Activated CD4-positive, alpha-beta T cell treated with anti-CD3 and anti-CD28 coated beads for 36 hours (primary cell): ENCODE measurements around the gene ECHS1. TPM values are rescaled to one million over a fixed set of nuclear protein-coding genes. Genes with fewer than 3 reads are reported as not detected.

Experiments used
- ATAC-seq: fragments of 200-7000 bp; cut with Tn5 transposase; one replicate; pipeline ENCODE4 v1.10.0; 2021; ENCODE audit warnings: mild to moderate bottlenecking, moderate library complexity
- CTCF ChIA-PET: fragments of 350-600 bp; sonication (Branson Sonifier 250); formaldehyde crosslinking; loops from one replicate; lab custom pipeline; 2021; ENCODE audit warnings: antibody characterized with exemption; lab: Charles Lee
- POLR2A ChIA-PET: fragments of 350-600 bp; sonication (Branson Sonifier 250); formaldehyde crosslinking; loops from one replicate; lab custom pipeline; 2021; ENCODE audit warnings: antibody characterized with exemption, inconsistent platforms; lab: Charles Lee
- DNase-seq: peaks from one replicate; pipeline ENCODE4 v3.0.0-alpha.2; 2020
- H3K27ac Mint-ChIP-seq: one replicate; pipeline ENCODE4 v1.8.0; 2021; ENCODE audit warnings: mixed read lengths
- H3K27me3 Mint-ChIP-seq: one replicate; pipeline ENCODE4 v1.8.0; 2021; ENCODE audit warnings: mixed read lengths
- H3K36me3 Mint-ChIP-seq: one replicate; pipeline ENCODE4 v1.8.0; 2021; ENCODE audit warnings: low read depth, mixed read lengths
- H3K4me1 Mint-ChIP-seq: one replicate; pipeline ENCODE4 v1.8.0; 2021; ENCODE audit warnings: mixed read lengths
- H3K4me3 Mint-ChIP-seq: one replicate; pipeline ENCODE4 v1.8.0; 2021; ENCODE audit warnings: mild to moderate bottlenecking, moderate library complexity, mixed read lengths
- H3K9me3 Mint-ChIP-seq: one replicate; pipeline ENCODE4 v1.8.0; 2021; ENCODE audit warnings: low read depth, mixed read lengths
- intact Hi-C, 2 experiments: fragments of 100-400 bp; cut with DNase I in 1 of 2; cut with micrococcal nuclease in 1 of 2; formaldehyde crosslinking; loops; one replicate each; pipeline versions ENCODE4 v1.14.2 to v1.15.1; 2022 to 2024; cut with DNase I, micrococcal nuclease
- total RNA-seq, 2 experiments: library from RNA; stranded (reverse); gene quantifications; one replicate each; pipeline ENCODE4 v1.2.3, GENCODE V29; 2021

ECHS1 gene
- total RNA-seq, 2 experiments from 2014 or later, result 42.0 to 56.7 TPM

DNA sequence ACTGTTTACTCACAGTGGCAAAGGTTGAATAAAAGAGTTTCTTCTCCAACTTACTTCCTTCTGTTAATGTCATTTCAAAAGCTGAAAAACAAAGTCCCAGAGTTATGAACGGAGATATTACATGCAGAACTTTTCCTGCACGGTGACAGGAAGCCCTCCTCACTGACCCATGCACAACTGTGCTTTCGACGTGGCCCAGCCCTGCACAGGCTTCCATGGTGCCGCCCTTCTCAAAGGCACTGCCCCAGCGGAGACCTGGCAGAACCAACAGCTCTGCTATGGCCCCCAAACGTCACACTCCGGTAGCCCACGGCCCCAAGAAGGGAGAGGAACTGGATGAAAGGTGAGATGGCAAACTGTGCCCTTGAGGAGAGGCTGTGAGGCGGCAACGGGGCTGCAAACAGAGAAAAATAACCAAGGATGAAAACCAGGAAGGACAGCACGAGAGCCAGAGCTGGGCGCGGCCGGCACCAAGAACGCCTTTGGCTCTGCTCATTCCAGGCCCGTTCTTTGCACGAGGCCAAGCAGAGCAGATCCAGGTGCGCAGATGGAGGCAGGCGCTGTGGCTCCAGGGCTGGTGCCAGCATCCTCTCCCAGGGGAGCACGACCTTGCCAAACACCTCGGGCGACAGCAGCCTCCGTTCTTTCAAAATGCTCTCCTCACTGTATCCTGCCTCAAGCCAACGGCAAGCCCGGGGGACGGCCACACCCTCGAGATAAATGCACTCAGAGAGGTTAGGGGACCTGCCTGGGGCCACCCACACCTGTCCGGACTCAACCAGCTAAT lies 8.3 kb downstream of the ECHS1 start:
- H3K9me3 Mint-ChIP-seq, result no peaks in the 10 kb centered on the region
- H3K4me3 Mint-ChIP-seq, result no peak overlapping the region
- ATAC-seq (no peak), DNase-seq (no peak)
- ChIA-PET POLR2A (no interaction called here), CTCF (interaction anchor here (1.0 to 1.5 kb wide), 2 partner anchors 35 to 52 kb away, joined by 3 to 4 read pairs; no protein-coding TSS in a partner anchor)
- H3K4me1 Mint-ChIP-seq, result peaks cover 6% of the 10 kb centered on the region
- no peaks in the 10 kb centered on the region for H3K27me3 Mint-ChIP-seq
- peaks cover 18% of the 10 kb centered on the region for H3K36me3 Mint-ChIP-seq
- intact Hi-C loops, result no loop called here
- no peak overlapping the region for H3K27ac Mint-ChIP-seq

- Mint-ChIP-seq H3K4me1 (peaks cover 3% of the 10 kb centered on the region), H3K4me3 (no peak overlapping the region), H3K36me3 (peaks cover 8% of the 10 kb centered on the region), H3K27ac (no peak overlapping the region), H3K9me3 (no peaks in the 10 kb centered on the region), H3K27me3 (no peaks in the 10 kb centered on the region)
- POLR2A ChIA-PET, result no interaction called here
- CTCF ChIA-PET, result no interaction called here
- DNase-seq (no peak), ATAC-seq (no peak)
- intact Hi-C loops, result no loop called here
Measured at GRCh38 chr10:133362846-133363245, 10.3 kb downstream of the ECHS1 start.

GRCh38 chr10:133361773-133362441 lies 11.2 kb downstream of the ECHS1 start:
- Mint-ChIP-seq H3K4me3 (no peak overlapping the region), H3K36me3 (peaks cover 7% of the 10 kb centered on the region), H3K4me1 (peaks cover 3% of the 10 kb centered on the region), H3K27ac (no peak overlapping the region), H3K9me3 (no peaks in the 10 kb centered on the region), H3K27me3 (no peaks in the 10 kb centered on the region)
- intact Hi-C loops, result no loop called here
- ChIA-PET POLR2A (interaction anchor here (0.9 kb wide), 1 partner anchor 9 kb away, joined by 3 read pairs; no protein-coding TSS in a partner anchor), CTCF (interaction anchor here (1.9 kb wide), 1 partner anchor 32 kb away, joined by 9 read pairs; no protein-coding TSS in a partner anchor)
- DNase-seq (no peak), ATAC-seq (no peak)

DNA sequence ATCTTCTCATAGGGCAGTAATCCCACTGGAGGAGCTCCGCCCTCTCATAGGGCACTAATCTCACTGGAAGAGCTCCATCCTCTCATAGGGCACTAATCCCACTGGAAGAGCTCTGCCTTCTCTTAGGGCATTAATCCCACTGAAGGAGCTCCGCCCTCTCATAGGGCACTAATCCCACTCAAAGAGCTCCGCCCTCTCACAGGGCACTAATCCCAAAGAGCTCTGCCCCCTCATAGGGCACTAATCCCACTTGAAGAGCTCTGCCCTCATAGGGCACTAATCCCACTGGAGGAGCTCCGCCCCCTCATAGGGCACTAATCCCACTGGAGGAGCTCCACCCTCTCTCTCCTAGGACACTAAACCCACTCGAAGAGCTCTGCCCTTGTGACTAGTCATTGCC lies 11.9 kb downstream of the ECHS1 start:
- H3K4me3 Mint-ChIP-seq, result no peak overlapping the region
- intact Hi-C loops, result no loop called here

DNA sequence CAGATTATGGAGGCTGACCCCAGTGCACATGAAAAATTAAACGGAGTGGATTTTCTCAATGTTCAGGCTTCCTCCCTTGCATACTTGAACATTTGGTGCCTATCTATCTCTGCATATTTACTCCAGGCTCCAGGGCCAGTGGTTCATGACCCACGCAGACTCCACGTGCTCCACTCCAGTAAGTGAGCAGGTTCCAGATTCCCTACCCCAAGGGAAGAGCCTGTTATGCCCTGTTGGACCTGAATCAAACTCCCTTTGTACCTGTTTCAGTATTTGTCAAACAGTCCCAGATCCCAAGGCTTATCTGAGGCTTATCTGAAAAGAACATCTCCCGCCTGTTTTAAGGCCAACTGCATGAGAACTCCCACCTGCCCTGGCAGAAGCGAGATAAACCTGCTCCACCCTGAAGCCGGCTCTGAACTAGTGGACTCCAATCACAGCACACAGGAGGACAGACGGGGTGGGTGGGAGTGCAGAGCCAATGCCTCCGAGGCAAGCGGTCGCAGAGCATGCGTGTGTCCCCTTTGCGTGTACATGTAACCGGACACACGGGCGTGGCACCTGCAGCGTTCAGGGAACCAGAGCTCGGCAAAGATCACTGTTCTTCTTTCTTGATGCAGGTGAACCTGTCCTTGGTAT lies 13.1 kb downstream of the ECHS1 start:
- Mint-ChIP-seq H3K9me3 (no peaks in the 10 kb centered on the region), H3K27me3 (no peaks in the 10 kb centered on the region), H3K4me1 (peaks cover 7% of the 10 kb centered on the region), H3K27ac (no peak overlapping the region), H3K36me3 (peaks cover 10% of the 10 kb centered on the region), H3K4me3 (no peak overlapping the region)
- no peak for DNase-seq
- ATAC-seq, result no peak
- intact Hi-C loops, result loop anchor here (2.0 to 5.0 kb wide), 4 partner anchors 13 to 1053 kb away; partner anchors contain the start of genes ECHS1 (in 1 of the 2), INPP5A (in 1 of the 2), STK32C (in 1 of the 2) and TUBGCP2 (in 1 of the 2)
- ChIA-PET CTCF (interaction anchor here (0.6 kb wide), 1 partner anchor 1265 kb away, joined by 3 read pairs; no protein-coding TSS in a partner anchor), POLR2A (no interaction called here)

More for the DNA sequence above, 11.9 kb downstream of the ECHS1 start:
- ChIA-PET CTCF (interaction anchor here (1.9 kb wide), 1 partner anchor 32 kb away, joined by 9 read pairs; no protein-coding TSS in a partner anchor), POLR2A (interaction anchor here (0.9 kb wide), 1 partner anchor 8 kb away, joined by 3 read pairs; no protein-coding TSS in a partner anchor)
- Mint-ChIP-seq H3K9me3 (no peaks in the 10 kb centered on the region), H3K27ac (no peak overlapping the region), H3K4me1 (peaks cover 4% of the 10 kb centered on the region), H3K36me3 (peaks cover 9% of the 10 kb centered on the region), H3K27me3 (no peaks in the 10 kb centered on the region)
- ATAC-seq (no peak), DNase-seq (no peak)

DNA sequence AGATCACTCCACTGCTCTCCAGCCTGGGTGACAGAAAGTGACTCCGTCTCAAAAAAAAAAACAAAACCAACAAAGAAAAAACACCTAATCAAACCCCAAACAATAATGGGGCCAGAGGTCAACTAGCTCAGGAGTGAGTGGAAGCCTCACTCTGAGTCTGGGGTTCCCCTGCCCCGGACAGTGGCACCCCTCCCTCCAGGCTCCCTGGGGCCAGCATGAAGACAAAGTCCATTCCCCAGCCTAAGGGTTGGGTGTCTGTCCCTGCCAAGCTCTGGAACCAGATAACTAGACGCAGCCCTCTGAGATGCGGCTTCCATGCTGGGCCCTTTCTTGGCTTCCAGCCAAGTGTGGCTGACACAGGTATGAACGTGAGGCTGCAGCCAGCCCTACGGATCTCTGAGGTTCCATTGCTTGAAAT lies 13.6 kb downstream of the ECHS1 start:
- Mint-ChIP-seq H3K27ac (no peak overlapping the region), H3K4me3 (no peak overlapping the region), H3K9me3 (no peaks in the 10 kb centered on the region), H3K4me1 (peaks cover 7% of the 10 kb centered on the region), H3K36me3 (peaks cover 10% of the 10 kb centered on the region), H3K27me3 (no peaks in the 10 kb centered on the region)
- DNase-seq (peak; percentile 47), ATAC-seq (no peak)
- intact Hi-C loops, result loop anchor here (2.0 to 5.0 kb wide), 4 partner anchors 13 to 1052 kb away; partner anchors contain the start of genes ECHS1 (in 1 of the 2), INPP5A (in 1 of the 2), STK32C (in 1 of the 2) and TUBGCP2 (in 1 of the 2)
- ChIA-PET POLR2A (no interaction called here), CTCF (interaction anchor here (0.6 kb wide), 1 partner anchor 1265 kb away, joined by 3 read pairs; no protein-coding TSS in a partner anchor)

- DNase-seq, result no peak
- ChIA-PET POLR2A (no interaction called here), CTCF (no interaction called here)
- Mint-ChIP-seq H3K36me3 (peaks cover 10% of the 10 kb centered on the region), H3K27ac (no peak overlapping the region), H3K4me3 (no peak overlapping the region), H3K9me3 (no peaks in the 10 kb centered on the region), H3K27me3 (no peaks in the 10 kb centered on the region), H3K4me1 (peaks cover 7% of the 10 kb centered on the region)
- ATAC-seq, result no peak
- intact Hi-C loops, result loop anchor here (1.0 to 5.0 kb wide), 8 partner anchors 14 to 1052 kb away; partner anchors contain the start of genes ECHS1 (in 2 of the 2), ADAM8 (in 1 of the 2), INPP5A (in 1 of the 2) and PAOX (in 1 of the 2)
Measured at GRCh38 chr10:133358925-133359310, 14.2 kb downstream of the ECHS1 start.

DNA sequence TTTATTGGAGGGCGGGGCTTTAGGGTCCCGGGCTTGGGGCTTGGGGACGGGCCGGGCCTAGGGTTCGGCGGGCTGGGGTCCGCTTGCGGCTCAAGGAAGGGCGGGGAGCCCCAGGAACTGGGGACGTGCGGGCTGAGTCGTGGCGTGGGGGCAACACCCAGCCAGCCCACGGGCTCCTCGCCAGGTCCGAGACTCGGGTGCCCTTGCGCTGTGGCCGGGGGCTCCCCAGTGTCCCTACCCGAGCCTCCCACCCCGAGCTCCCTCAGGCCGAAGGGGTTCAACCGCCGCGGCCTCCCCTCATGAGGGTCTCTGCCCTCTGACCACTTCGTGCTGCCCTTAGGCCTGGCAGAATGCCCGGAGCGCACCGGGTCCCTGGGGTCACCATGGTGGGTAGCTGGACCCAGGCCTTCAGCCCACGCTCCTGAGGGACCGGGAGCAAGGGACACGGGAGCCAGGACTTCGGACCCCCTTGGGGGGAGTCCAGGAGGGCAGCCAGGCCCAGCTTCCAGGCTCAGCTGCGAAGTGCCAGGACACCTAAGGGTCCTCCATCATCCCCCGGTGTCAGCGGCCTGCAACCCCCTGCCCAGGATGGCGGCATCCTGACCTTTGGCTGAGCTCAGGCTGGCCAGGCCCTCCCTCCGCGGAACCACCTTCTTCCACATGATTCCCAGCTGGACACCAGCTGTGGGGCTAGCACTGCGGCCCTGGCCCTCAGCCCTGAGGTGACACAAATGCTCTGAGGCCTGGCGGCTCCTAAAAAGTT lies 14.8 kb downstream of the ECHS1 start:
- peaks cover 10% of the 10 kb centered on the region for H3K36me3 Mint-ChIP-seq
- no peaks in the 10 kb centered on the region for H3K9me3 Mint-ChIP-seq
- peaks cover 7% of the 10 kb centered on the region for H3K4me1 Mint-ChIP-seq
- no peak overlapping the region for H3K4me3 Mint-ChIP-seq
- H3K27me3 Mint-ChIP-seq, result no peaks in the 10 kb centered on the region
- ATAC-seq (no peak), DNase-seq (no peak)
- POLR2A ChIA-PET, result interaction anchor here (0.6 to 1.2 kb wide), 2 partner anchors 50 to 82 kb away, joined by 3 to 4 read pairs; partner anchors contain the start of gene ADAM8
- CTCF ChIA-PET, result interaction anchor here (0.6 kb wide), 1 partner anchor 50 kb away, joined by 4 read pairs; no protein-coding TSS in a partner anchor
- no peak overlapping the region for H3K27ac Mint-ChIP-seq
- intact Hi-C loops, result loop anchor here (1.0 to 5.0 kb wide), 8 partner anchors 14 to 1051 kb away; partner anchors contain the start of genes ECHS1 (in 2 of the 2), ADAM8 (in 1 of the 2), INPP5A (in 1 of the 2) and PAOX (in 1 of the 2)

GRCh38 chr10:133357285-133358161 lies 15.6 kb downstream of the ECHS1 start, which contains the start of gene FUOM:
TSS of gene FUOM (minus strand) at chr10:133358019. CDS start at chr10:133358007, 12 bp downstream.
- Mint-ChIP-seq H3K36me3 (peaks cover 10% of the 10 kb centered on the region), H3K4me1 (peaks cover 7% of the 10 kb centered on the region), H3K4me3 (peak within 1 kb of the TSS; percentile 77), H3K27me3 (no peaks in the 10 kb centered on the region), H3K27ac (peak within 1 kb of the TSS; percentile 60), H3K9me3 (no peaks in the 10 kb centered on the region)
- ChIA-PET POLR2A (interaction anchor here (0.6 to 1.2 kb wide), 2 partner anchors 50 to 81 kb away, joined by 3 to 4 read pairs; partner anchors contain the start of gene ADAM8), CTCF (interaction anchor here (0.6 to 1.3 kb wide), 2 partner anchors 33 to 45 kb away, joined by 3 to 5 read pairs; no protein-coding TSS in a partner anchor)
- peak; percentile 87 for DNase-seq
- intact Hi-C loops, result loop anchor here (1.0 to 5.0 kb wide), 13 partner anchors 15 to 1050 kb away; partner anchors contain the start of genes ECHS1 (in 2 of the 2), ADAM8 (in 1 of the 2), INPP5A (in 1 of the 2) and MTG1 (in 1 of the 2)
- peak; percentile 92 for ATAC-seq
